GM19193 (cell line): ENCODE results near the gene PRLH.

Source experiments
- POLR2A ChIP-seq: IDR thresholded peaks from 4 replicates; pipeline ENCODE4 v1.6.1; 2011; ENCODE audit not compliant: insufficient read depth, insufficient read length; ENCODE audit errors: extremely low read depth

PRLH gene

GRCh38 chr2:237577956-237578870, 11.8 kb downstream of the PRLH start:
- TF ChIP-seq POLR2A, result no peak

GRCh38 chr2:237581326-237581725, 15.0 kb downstream of the PRLH start:
- TF ChIP-seq POLR2A, result no peak

- TF ChIP-seq POLR2A, result no peak
Measured at GRCh38 chr2:237581751-237582746, 15.7 kb downstream of the PRLH start.

- no peak for TF ChIP-seq POLR2A
Measured at GRCh38 chr2:237583385-237584295, 17.3 kb downstream of the PRLH start.

GRCh38 chr2:237585590-237586221, 19.3 kb downstream of the PRLH start:
- TF ChIP-seq POLR2A, result no peak

- TF ChIP-seq POLR2A, result no peak
Measured at GRCh38 chr2:237588044-237588696, 21.8 kb downstream of the PRLH start.

- no peak for TF ChIP-seq POLR2A
Measured at GRCh38 chr2:237590272-237591140, 24.1 kb downstream of the PRLH start, which contains the start of gene RAB17. RAB17 (minus strand) TSS chr2:237590734; CDS start chr2:237586154, 4,580 bp downstream.

- TF ChIP-seq POLR2A, result no peak
Measured at GRCh38 chr2:237591141-237591881, 24.9 kb downstream of the PRLH start.

GRCh38 chr2:237592425-237592980, 26.1 kb downstream of the PRLH start:
- no peak for TF ChIP-seq POLR2A

- TF ChIP-seq POLR2A, result no peak
Measured at GRCh38 chr2:237593036-237593435, 26.7 kb downstream of the PRLH start.

GRCh38 chr2:237593596-237594320, 27.4 kb downstream of the PRLH start:
- no peak for TF ChIP-seq POLR2A
